ENCODE results near the gene NFIB. TPM values are rescaled to one million over a fixed set of nuclear protein-coding genes. Genes with fewer than 3 reads are reported as not detected.

NFIB gene
- polyA plus RNA-seq, 1 of the 3 experiments (the other 2 are of a cell fraction) = 9.2 TPM

GRCh38 chr9:14348123-14348372 is 34.1 kb upstream of the NFIB start (continued):
- TF ChIP-seq ZBTB33 (IDR thresholded peaks at IDR 0.05; ENCODE audit: borderline replicate concordance, low read depth) (no peak), JUND (IDR thresholded peaks at IDR 0.05) (no peak), NFIC (IDR thresholded peaks at IDR 0.05; ENCODE audit: borderline replicate concordance) (no peak), RXRA (IDR thresholded peaks at IDR 0.05; ENCODE audit: borderline replicate concordance, low read depth) (no peak), USF2 (IDR thresholded peaks at IDR 0.05; ENCODE audit: borderline replicate concordance, low read depth, low read length) (no peak), FOXM1 (IDR thresholded peaks at IDR 0.05; ENCODE audit: low read depth) (no peak)

GRCh38 chr9:14347406-14348122 is 33.6 kb upstream of the NFIB start:
- DNase-seq = peak; percentile 9
- no peaks in the 10 kb centered on the region for H3K9me2 ChIP-seq
- CTCF ChIA-PET = no interaction called here
- no peaks in the 10 kb centered on the region for H3F3A ChIP-seq (replicated peaks; ENCODE audit: insufficient read depth)
- H3K79me2 ChIP-seq (ENCODE audit: insufficient read depth) = no peaks in the 10 kb centered on the region
- TF ChIP-seq CHD2 (IDR thresholded peaks at IDR 0.05; ENCODE audit: low read length, partially characterized antibody) (no peak), FOXM1 (IDR thresholded peaks at IDR 0.05; ENCODE audit: low read depth) (no peak), NFIC (IDR thresholded peaks at IDR 0.05; ENCODE audit: borderline replicate concordance) (no peak), ZBTB33 (IDR thresholded peaks at IDR 0.05; ENCODE audit: borderline replicate concordance, low read depth) (no peak), IRF3 (IDR thresholded peaks at IDR 0.05; ENCODE audit: low read depth, low read length) (no peak), USF1 (IDR thresholded peaks at IDR 0.05; ENCODE audit: borderline replicate concordance, low read depth) (no peak), TCF12 (IDR thresholded peaks at IDR 0.05) (no peak), USF2 (IDR thresholded peaks at IDR 0.05; ENCODE audit: borderline replicate concordance, low read depth, low read length) (no peak), RFX5 (IDR thresholded peaks at IDR 0.05; ENCODE audit: low read length) (no peak), EP300 (IDR thresholded peaks at IDR 0.05; ENCODE audit: borderline replicate concordance in 1 of 2, low read depth in 1 of 2, low read length in 1 of 2) (no peak), GABPA (IDR thresholded peaks at IDR 0.05; ENCODE audit: low read depth) (no peak), NRF1 (IDR thresholded peaks at IDR 0.05; ENCODE audit: low read depth, low read length) (no peak), TEAD4 (IDR thresholded peaks at IDR 0.05; ENCODE audit: borderline replicate concordance, insufficient read depth) (no peak)
- H2AFZ ChIP-seq (ENCODE audit: low read depth) = no peak overlapping the region
- no peak overlapping the region for H3K27ac ChIP-seq (ENCODE audit: low read depth in 2 of 2, low read length in 1 of 2)
- H3K36me3 ChIP-seq (replicated peaks in 1 of 2; ENCODE audit: control insufficient read depth in 1 of 2, insufficient read depth in 2 of 2, low read length in 1 of 2) = no peaks in the 10 kb centered on the region
- no peaks in the 10 kb centered on the region for H4K20me1 ChIP-seq (ENCODE audit: insufficient read depth)
- H3K4me2 ChIP-seq = no peak overlapping the region
- H3K4me3 ChIP-seq (ENCODE audit: low read depth in 2 of 2, low read length in 1 of 2) = no peak overlapping the region
- H3K9me3 ChIP-seq = no peaks in the 10 kb centered on the region
- 65% methylated on average over 44 of the region's 53 CpGs for WGBS (ENCODE audit: low lambda C conversion rate)
- H3K9ac ChIP-seq = no peak overlapping the region
- H3K4me1 ChIP-seq (ENCODE audit: control insufficient read depth in 1 of 2, insufficient read depth in 2 of 2, low read depth in 1 of 2, low read length in 1 of 2) = peaks cover 0 to 17% of the 10 kb centered on the region in 2 experiments; a peak in 2 of 4 replicates
- POLR2A ChIA-PET = no interaction called here
- no peaks in the 10 kb centered on the region for H3K27me3 ChIP-seq (ENCODE audit: insufficient read depth)

All from SK-N-SH (cell line).